Upper lobe of left lung (tissue), 4 donors: ENCODE results near the gene OSBPL5.

Experiments used
- EP300 ChIP-seq, 4 donors: sonication (generic); formaldehyde crosslinking; IDR thresholded peaks; one replicate each; pipeline ENCODE4 v1.5.1; 2017; ENCODE audit warnings: antibody characterized with exemption in 4 of 4, control low read depth in 2 of 4
- POLR2A ChIP-seq, 4 donors: fragments of 450-650 bp; IDR thresholded peaks; one replicate each; pipeline ENCODE4 v1.5.1; 2016 to 2017; ENCODE audit warnings: antibody characterized with exemption in 4 of 4, mild to moderate bottlenecking in 2 of 4
- TF ChIP-seq, protein P1 (sequence below), 6 experiments: fragments of 450-650 bp in 4 of 6; fragments of 200-600 bp in 2 of 6; sonication (generic) in 2 of 6; IDR thresholded peaks; one replicate each; pipeline ENCODE4 v1.5.1; 2016 to 2019; ENCODE audit warnings: antibody characterized with exemption in 6 of 6

DNA sequence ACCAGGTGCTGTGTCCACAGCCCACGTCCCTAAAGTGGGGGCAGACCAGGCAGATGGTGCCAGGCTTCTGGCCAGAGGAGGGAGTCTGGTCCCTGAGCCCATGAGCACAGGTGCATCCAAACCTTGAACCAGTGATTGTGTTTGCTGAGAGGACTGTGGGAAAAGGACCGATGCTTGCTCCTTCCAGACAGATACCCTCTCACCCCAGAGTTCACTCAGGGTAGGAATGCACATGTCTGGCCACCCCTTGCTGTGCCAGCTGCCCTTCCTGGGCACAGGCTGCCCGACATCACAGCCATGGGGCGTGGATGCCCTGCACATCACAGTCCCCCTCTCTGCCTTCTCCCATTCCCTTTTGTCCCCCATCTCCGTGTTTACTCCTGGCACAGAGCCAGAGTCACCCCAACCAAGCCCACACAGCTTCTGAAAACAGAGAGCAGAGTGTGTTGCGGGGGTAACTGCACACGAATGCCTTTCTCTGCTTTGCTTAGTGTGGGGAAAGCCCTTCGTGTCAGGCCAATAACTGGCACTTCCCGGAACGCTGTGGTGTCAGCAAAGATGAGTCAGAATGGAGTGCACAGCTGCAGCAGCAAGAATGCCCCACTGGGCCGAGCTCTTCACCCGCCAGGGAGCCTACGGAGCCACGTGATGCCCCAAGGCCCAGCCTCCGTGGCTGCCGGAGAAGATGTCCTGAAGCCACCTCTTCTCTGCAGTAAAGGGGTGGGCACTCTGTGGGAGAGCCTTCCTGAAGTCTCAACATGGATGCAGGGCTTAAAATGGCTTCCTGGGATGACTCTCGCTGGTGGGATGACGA is 115.5 kb downstream of the OSBPL5 start:
- TF ChIP-seq, protein P1, sequence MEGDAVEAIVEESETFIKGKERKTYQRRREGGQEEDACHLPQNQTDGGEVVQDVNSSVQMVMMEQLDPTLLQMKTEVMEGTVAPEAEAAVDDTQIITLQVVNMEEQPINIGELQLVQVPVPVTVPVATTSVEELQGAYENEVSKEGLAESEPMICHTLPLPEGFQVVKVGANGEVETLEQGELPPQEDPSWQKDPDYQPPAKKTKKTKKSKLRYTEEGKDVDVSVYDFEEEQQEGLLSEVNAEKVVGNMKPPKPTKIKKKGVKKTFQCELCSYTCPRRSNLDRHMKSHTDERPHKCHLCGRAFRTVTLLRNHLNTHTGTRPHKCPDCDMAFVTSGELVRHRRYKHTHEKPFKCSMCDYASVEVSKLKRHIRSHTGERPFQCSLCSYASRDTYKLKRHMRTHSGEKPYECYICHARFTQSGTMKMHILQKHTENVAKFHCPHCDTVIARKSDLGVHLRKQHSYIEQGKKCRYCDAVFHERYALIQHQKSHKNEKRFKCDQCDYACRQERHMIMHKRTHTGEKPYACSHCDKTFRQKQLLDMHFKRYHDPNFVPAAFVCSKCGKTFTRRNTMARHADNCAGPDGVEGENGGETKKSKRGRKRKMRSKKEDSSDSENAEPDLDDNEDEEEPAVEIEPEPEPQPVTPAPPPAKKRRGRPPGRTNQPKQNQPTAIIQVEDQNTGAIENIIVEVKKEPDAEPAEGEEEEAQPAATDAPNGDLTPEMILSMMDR (IDR thresholded peaks at IDR 0.05), result peak in 4 of 6 experiments; percentile 18 to 54 (median 30)
- TF ChIP-seq EP300 (IDR thresholded peaks at IDR 0.05) (peak in 1 of 4 donors; percentile 47), POLR2A (IDR thresholded peaks at IDR 0.05) (no peak)
